Renal pelvis (tissue), 4 donors: ENCODE measurements around the gene LYST. TPM values are rescaled to one million over a fixed set of nuclear protein-coding genes. Genes with fewer than 3 reads are reported as not detected.

Experiments
- DNase-seq: peaks from one replicate; pipeline ENCODE4 v3.0.0-alpha.2; 2013
- polyA plus RNA-seq, 3 donors: library from polyadenylated mRNA; unstranded; fragments of 120-200 nt; gene quantifications; one replicate each; pipeline ENCODE4 v1.2.1, GENCODE V29; 2013; ENCODE audit not compliant: insufficient read length in 3 of 3

The LYST gene
- polyA plus RNA-seq, 3 donors, result 10.2 to 13.2 (median 11.3) TPM

DNA sequence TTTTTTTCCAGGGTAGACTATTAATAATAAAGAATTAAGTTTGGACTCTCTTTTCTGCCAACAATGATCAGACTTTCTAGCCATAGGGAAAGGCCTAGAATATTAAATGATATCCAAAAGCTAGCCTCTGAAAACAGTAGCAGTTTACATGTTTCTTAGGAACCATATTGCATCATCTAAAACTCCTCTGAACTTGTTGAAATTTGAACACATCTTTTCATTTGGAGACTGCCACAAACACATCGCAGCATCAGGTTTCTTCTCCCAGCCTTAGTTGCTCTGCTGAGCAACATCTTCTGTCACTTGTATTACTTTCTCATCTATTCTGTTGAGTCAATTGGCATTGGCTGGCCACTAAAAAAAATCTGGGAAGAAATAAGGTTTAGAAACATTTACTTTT, 153.9 kb downstream of the LYST start:
- no peak for DNase-seq

DNA sequence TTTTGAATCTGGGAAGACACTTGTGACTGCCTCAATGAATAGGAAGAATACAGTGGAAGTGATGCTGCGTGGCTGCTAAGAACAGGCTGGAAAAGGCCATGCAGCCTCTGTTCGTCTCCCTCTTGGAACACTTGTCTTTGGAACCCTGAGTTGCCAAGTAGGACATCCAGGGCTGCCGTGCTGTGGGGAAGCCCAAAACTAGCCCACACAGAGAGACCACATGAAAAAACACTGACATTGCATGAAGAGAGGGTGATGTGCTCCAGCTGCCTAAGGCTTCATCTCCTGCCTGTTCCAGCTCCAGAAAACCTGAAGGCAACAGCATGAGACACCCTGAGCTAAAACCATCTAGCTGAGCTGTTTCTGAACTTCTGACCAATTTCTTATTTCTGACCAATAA, 156.0 kb downstream of the LYST start:
- no peak for DNase-seq

GRCh38 chr1:235709018-235709417, 157.7 kb downstream of the LYST start:
- no peak for DNase-seq

GRCh38 chr1:235708390-235708962, 158.2 kb downstream of the LYST start:
- DNase-seq, result no peak

GRCh38 chr1:235703506-235703905, 163.2 kb downstream of the LYST start:
- DNase-seq, result no peak

- no peak for DNase-seq
Measured at GRCh38 chr1:235702412-235702811, 164.3 kb downstream of the LYST start.

DNA sequence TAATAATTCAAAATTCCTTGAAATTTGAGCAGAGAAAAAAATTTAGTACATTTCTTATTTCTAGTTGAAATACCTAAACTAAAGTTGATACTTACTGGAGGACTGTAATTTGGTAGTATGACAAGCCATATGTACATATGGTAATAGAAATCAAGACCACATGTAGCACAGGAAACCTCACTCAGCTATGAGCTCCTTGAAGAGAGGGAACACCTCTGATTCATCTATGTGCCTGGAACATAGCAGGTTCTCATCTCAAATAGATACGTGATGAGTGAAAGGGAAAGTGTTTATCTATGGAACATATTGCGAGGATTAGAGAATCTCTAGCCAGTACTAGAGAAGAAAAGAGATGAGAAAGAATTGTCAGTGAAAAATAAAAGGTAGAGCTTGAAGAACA, 169.2 kb downstream of the LYST start:
- no peak for DNase-seq

GRCh38 chr1:235689356-235689755, 177.3 kb downstream of the LYST start:
- DNase-seq, result no peak

DNA sequence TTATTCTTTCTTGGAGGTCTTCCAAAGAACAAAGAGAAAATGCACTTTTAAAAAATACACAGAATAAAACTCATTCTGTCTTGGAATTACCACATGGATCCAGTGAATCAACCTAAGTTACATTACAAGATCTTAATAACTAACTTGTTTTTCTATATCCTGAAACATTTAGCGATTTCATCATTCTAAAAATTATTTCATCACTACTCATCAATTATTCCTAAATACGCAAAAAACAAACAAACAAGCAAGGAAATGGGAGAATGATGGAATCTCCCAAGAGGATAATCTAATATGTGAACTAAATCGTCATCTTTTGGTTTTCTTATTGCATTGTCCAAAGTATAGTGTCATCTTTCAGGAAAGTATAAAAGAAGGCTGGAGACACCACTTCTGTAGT, 178.6 kb downstream of the LYST start:
- DNase-seq, result no peak

DNA sequence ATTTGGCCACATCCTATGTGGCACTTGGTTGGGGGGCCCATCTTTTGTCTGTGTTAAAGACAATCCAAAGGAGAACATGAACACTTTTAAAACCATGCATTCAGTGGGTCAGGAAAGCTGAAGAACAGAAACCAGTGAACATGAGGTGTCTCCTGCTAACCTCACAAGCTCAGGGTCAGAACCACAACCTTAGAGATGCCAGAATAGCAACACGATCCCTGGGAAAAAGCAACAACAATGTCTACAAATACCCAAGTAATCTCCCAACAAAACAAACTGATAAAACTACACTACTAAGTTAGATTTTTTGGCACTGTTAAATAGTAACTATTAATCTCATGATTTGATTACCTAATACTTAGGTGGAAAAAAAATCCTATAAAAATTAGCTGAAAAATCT, 183.1 kb downstream of the LYST start:
- DNase-seq, result no peak

- DNase-seq, result no peak
Measured at GRCh38 chr1:235682216-235682615, 184.5 kb downstream of the LYST start.

- DNase-seq, result no peak
Measured at GRCh38 chr1:235679644-235680043, 187.1 kb downstream of the LYST start.

GRCh38 chr1:235679005-235679404, 187.7 kb downstream of the LYST start:
- DNase-seq, result no peak

DNA sequence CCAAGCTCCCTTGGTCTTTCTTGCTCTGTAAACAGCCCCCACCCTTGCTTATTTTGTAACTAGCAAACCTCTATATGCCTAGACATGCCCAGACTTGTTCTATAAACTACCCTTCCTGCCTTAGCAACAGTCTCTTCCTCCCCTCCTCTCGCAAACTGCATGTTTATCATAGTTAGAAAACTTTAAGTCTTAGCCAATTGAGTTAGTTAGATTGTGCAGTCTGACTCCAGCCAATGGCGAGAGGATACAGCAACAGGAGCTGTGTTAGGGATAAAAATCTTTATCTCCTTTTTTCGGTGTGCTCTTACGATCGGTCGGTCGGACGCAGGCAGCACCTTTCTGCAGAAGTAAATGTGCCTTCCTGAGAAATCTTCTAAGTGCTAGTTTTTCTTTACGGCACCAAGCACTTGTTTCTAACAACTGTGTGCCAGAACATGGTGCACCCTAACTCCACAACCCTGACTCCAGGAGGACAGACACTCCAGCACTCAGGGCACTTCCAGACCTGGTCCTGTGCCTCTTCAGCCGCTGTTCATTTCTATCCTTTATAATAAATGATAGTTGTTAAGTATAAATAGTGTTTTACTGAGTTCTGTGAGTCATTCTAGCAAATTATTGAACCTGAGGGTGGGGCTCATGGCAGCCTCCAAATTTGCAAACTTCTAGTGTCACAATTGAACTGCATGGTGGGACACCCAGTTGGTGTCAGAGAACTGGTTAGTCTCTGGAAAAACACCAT, 191.4 kb downstream of the LYST start:
- DNase-seq, result no peak

- no peak for DNase-seq
Measured at GRCh38 chr1:235673981-235674380, 192.7 kb downstream of the LYST start.

- no peak for DNase-seq
Measured at GRCh38 chr1:235671992-235672391, 194.7 kb downstream of the LYST start.

- no peak for DNase-seq
Measured at GRCh38 chr1:235670157-235670776, 196.4 kb downstream of the LYST start.

GRCh38 chr1:235669277-235669676, 197.4 kb downstream of the LYST start:
- DNase-seq, result no peak

- no peak for DNase-seq
Measured at GRCh38 chr1:235663628-235664027, 203.1 kb downstream of the LYST start.

- DNase-seq, result no peak
Measured at GRCh38 chr1:235661568-235661967, 205.1 kb downstream of the LYST start.

DNA sequence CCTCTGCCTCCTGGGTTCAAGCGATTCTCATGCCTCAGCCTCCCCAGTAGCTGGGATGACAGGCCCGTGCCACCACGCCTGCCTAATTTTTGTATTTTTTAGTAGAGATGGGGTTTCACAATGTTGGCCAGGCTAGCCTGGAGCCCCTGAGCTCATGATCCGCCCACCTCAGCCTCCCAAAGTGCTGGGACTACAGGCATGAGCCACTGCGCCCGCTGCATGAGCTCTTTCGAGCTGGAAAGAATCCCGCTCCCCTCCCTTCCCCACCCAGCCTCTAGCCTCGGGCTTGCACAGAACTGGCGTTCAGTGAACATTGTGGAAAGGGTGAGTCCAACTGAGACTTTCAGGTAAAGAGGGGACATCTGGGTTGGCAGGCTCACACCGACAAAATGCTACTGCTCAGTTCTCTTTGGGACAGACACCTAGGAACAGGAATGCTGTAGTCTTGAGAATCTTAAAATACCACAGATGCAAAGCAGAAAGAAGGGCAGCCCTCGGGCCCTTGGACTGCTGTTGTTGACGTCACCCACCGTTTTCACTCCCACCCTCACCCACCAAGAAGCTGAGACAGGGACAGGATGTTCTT, 207.4 kb downstream of the LYST start:
- no peak for DNase-seq

- no peak for DNase-seq
Measured at GRCh38 chr1:235657747-235658526, 208.8 kb downstream of the LYST start.
